OCI-LY7 (cell line): Measurements from ENCODE around the gene TM4SF4.

Experiments
- EZH2phosphoT487 ChIP-seq: fragments of 200-600 bp; sonication (generic); IDR thresholded peaks from 2 replicates; pipeline ENCODE4 v1.6.1; 2018; ENCODE audit warnings: low read depth, borderline replicate concordance, mild to moderate bottlenecking, mixed run types, antibody characterized with exemption, low read length, moderate library complexity, mixed read lengths
- TF ChIP-seq, protein P1 (sequence below): fragments of 200-600 bp; sonication (generic); conservative IDR thresholded peaks from 2 replicates; pipeline ENCODE4 v1.5.1; 2014; ENCODE audit warnings: mild to moderate bottlenecking, antibody characterized with exemption, low read length, moderate library complexity, mixed read lengths

DNA sequence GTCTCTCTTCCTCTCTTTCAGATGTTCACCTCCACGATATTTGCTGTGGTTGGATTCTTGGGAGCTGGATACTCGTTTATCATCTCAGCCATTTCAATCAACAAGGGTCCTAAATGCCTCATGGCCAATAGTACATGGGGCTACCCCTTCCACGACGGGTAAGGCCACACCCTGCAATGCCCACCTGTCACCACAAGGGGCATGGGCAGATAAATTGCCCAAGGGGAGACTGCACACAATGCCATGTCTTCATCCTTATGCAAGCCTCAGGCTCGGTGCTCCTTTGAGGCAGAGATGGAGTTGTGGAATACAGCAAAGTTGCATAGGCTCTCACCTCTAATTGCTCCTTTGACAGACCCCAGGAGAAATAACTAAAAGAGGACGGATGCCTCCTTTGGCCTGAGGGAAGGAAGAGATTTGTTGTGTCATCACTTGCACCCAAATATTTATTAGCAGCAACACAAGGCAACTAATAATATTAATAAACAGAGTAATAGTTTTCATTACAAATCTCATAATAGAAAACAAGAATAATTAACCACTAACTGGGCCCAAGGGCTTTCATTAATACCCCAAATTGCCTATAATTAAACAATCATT is 13.2 kb downstream of the TM4SF4 start:
- TF ChIP-seq, protein P1, sequence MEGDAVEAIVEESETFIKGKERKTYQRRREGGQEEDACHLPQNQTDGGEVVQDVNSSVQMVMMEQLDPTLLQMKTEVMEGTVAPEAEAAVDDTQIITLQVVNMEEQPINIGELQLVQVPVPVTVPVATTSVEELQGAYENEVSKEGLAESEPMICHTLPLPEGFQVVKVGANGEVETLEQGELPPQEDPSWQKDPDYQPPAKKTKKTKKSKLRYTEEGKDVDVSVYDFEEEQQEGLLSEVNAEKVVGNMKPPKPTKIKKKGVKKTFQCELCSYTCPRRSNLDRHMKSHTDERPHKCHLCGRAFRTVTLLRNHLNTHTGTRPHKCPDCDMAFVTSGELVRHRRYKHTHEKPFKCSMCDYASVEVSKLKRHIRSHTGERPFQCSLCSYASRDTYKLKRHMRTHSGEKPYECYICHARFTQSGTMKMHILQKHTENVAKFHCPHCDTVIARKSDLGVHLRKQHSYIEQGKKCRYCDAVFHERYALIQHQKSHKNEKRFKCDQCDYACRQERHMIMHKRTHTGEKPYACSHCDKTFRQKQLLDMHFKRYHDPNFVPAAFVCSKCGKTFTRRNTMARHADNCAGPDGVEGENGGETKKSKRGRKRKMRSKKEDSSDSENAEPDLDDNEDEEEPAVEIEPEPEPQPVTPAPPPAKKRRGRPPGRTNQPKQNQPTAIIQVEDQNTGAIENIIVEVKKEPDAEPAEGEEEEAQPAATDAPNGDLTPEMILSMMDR = peak; percentile 78
- no peak for TF ChIP-seq EZH2phosphoT487
